Left lung (tissue), 10 donors: ENCODE data around the gene TSEN2. TPM values are rescaled to one million over a fixed set of nuclear protein-coding genes. Genes with fewer than 3 reads are reported as not detected.
"Not testable (repeated sequence)": the region's sequence is repeated elsewhere in the genome, so short reads cannot be mapped to it uniquely, and the experiment has no call there.

ENCODE experiments used
- ATAC-seq: fragments of 200-7000 bp; cut with Tn5 transposase; one replicate; pipeline ENCODE4 v1.9.1; 2020; ENCODE audit warnings: moderate library complexity
- DNase-seq, 4 donors: peaks; one replicate each; pipeline ENCODE4 v3.0.0-alpha.2; 2013 to 2020
- H3K27ac ChIP-seq, 2 donors: fragments of 200-600 bp; sonication (generic) in 1 of 2; one replicate each; pipeline versions ENCODE4 v1.5.0 to v1.8.0; 2020 to 2021
- H3K27me3 ChIP-seq, 2 donors: fragments of 200-600 bp; sonication (generic) in 1 of 2; one replicate each; pipeline versions ENCODE4 v1.5.0 to v1.8.0; 2020 to 2021
- H3K36me3 ChIP-seq, 2 donors: fragments of 200-600 bp; sonication (generic) in 1 of 2; one replicate each; pipeline versions ENCODE4 v1.5.0 to v1.8.0; 2020 to 2021
- H3K4me1 ChIP-seq, 2 donors: fragments of 200-600 bp; one replicate each; pipeline ENCODE4 v1.8.0; 2021
- H3K4me3 ChIP-seq, 2 donors: fragments of 200-600 bp; sonication (generic) in 1 of 2; one replicate each; pipeline versions ENCODE4 v1.5.0 to v1.8.0; 2020 to 2021; ENCODE audit warnings: mild to moderate bottlenecking in 1 of 2
- H3K9me3 ChIP-seq, 2 donors: fragments of 200-600 bp; sonication (generic) in 1 of 2; one replicate each; pipeline versions ENCODE4 v1.5.0 to v1.8.0; 2020 to 2021
- CTCF ChIP-seq, 2 donors: fragments of 200-600 bp; sonication (generic) in 1 of 2; IDR thresholded peaks; one replicate each; pipeline versions ENCODE4 v1.5.0 to v1.8.0; 2021; ENCODE audit warnings: antibody characterized with exemption in 2 of 2
- intact Hi-C, 2 donors: fragments of 100-400 bp; cut with DNase I; formaldehyde crosslinking; loops; one replicate each; pipeline versions ENCODE4 v1.11.2 to v1.14.2; 2022
- polyA plus RNA-seq, 6 donors: library from polyadenylated mRNA; unstranded; fragments of 120-200 nt; gene quantifications; one replicate each; pipeline ENCODE4 v1.2.1, GENCODE V29; 2013; ENCODE audit not compliant: insufficient read length in 6 of 6
- total RNA-seq, 2 donors: library from RNA; stranded (reverse); fragmentation: NEBNext Ultra II Directional; extraction: Animal tissue kit (Norgen Biotek cat#: 25700); gene quantifications; one replicate each; pipeline ENCODE4 v1.2.1, GENCODE V29; 2021
- donor health status: DM: no; HTN: yes; CAD: no.
- donor health status: DM: no; HTN: no; CAD: no.

The TSEN2 gene
- total and polyA plus RNA-seq, 8 donors = 8.1 to 29.1 (median 22.3) TPM

GRCh38 chr3:12468757-12469156, 15.5 kb upstream of the TSEN2 start:
- DNase-seq (no peak), ATAC-seq (no peak)
- Histone ChIP-seq H3K36me3 (no peaks in the 10 kb centered on the region), H3K9me3 (no peaks in the 10 kb centered on the region), H3K27me3 (no peaks in the 10 kb centered on the region), H3K27ac (no peak overlapping the region), H3K4me1 (no peaks in the 10 kb centered on the region), H3K4me3 (no peak overlapping the region)
- intact Hi-C loops = no loop called here
- TF ChIP-seq CTCF (IDR thresholded peaks at IDR 0.05) = no peak

- DNase-seq, ATAC-seq, H3K4me1 ChIP-seq, H3K36me3 ChIP-seq, H3K9me3 ChIP-seq, H3K4me3 ChIP-seq, H3K27ac ChIP-seq, H3K27me3 ChIP-seq, intact Hi-C loops: not testable (repeated sequence)
Measured at GRCh38 chr3:12469222-12469621, 15.1 kb upstream of the TSEN2 start.

- intact Hi-C loops = no loop called here
- no peak for ATAC-seq
- no peaks in the 10 kb centered on the region for H3K4me1 ChIP-seq
- H3K9me3 ChIP-seq = no peaks in the 10 kb centered on the region
- no peak for TF ChIP-seq CTCF (IDR thresholded peaks at IDR 0.05)
- H3K4me3 ChIP-seq = no peak overlapping the region
- DNase-seq = no peak
- no peak overlapping the region for H3K27ac ChIP-seq
- no peaks in the 10 kb centered on the region for H3K36me3 ChIP-seq
- H3K27me3 ChIP-seq = no peaks in the 10 kb centered on the region
Measured at GRCh38 chr3:12470111-12470510, 14.2 kb upstream of the TSEN2 start.

GRCh38 chr3:12470680-12471079, 13.6 kb upstream of the TSEN2 start:
- Histone ChIP-seq H3K27me3 (no peaks in the 10 kb centered on the region), H3K4me3 (no peak overlapping the region), H3K9me3 (no peaks in the 10 kb centered on the region), H3K36me3 (no peaks in the 10 kb centered on the region), H3K27ac (no peak overlapping the region), H3K4me1 (no peaks in the 10 kb centered on the region)
- no peak for TF ChIP-seq CTCF (IDR thresholded peaks at IDR 0.05)
- intact Hi-C loops = no loop called here
- ATAC-seq (no peak), DNase-seq (no peak)

GRCh38 chr3:12471241-12471640, 13.0 kb upstream of the TSEN2 start:
- Histone ChIP-seq H3K27ac (no peak overlapping the region), H3K4me1 (no peaks in the 10 kb centered on the region), H3K9me3 (no peaks in the 10 kb centered on the region), H3K36me3 (no peaks in the 10 kb centered on the region), H3K4me3 (no peak overlapping the region), H3K27me3 (no peaks in the 10 kb centered on the region)
- TF ChIP-seq CTCF (IDR thresholded peaks at IDR 0.05) = no peak
- DNase-seq (no peak), ATAC-seq (no peak)
- intact Hi-C loops = no loop called here

- Histone ChIP-seq H3K27me3 (no peaks in the 10 kb centered on the region), H3K27ac (no peak overlapping the region), H3K9me3 (no peaks in the 10 kb centered on the region), H3K4me1 (no peaks in the 10 kb centered on the region), H3K4me3 (no peak overlapping the region), H3K36me3 (no peaks in the 10 kb centered on the region)
- no peak for ATAC-seq
- no peak for DNase-seq
- intact Hi-C loops = no loop called here
- TF ChIP-seq CTCF (IDR thresholded peaks at IDR 0.05) = no peak
Measured at GRCh38 chr3:12472000-12472610, 12.2 kb upstream of the TSEN2 start.
